Activated CD4-positive, alpha-beta T cell treated with anti-CD3 and anti-CD28 coated beads for 1 hour (primary cell): ENCODE measurements around the gene DDX21.
"Not testable (repeated sequence)": the region's sequence is repeated elsewhere in the genome, so short reads cannot be mapped to it uniquely, and the experiment has no call there.

Source experiments
- DNase-seq: peaks from one replicate; pipeline ENCODE4 v3.0.0-alpha.2; 2020

Gene DDX21

DNA sequence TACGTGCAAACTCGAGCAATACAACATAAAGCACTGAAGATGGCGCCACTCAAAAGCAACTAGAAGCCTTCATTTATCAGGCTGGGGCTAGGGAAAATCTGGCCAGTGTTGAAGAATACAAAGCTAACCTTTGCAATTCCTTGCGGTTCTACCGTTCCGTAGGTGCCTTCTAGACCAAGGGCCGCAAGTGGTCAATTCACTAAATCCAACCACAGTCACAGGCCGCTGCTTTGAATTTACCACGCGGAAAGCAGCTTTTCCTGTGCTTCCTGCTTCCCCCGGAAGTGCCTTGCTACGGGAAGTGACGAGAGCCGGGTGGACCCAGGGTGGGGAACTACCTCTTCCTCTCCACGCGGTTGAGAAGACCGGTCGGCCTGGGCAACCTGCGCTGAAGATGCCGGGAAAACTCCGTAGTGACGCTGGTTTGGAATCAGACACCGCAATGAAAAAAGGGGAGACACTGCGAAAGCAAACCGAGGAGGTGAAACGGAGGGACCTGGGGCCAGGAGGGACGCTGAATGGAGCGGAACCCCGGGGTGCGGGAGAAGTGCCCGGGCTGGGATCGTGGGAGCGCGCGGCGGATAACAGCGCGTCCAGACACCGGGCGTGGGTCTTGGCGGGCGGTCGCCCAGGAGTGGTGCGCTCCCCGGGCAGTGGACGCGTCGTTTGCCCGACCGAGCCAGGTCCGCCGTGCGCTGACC is at the start of gene DDX21:
Gene DDX21 (plus strand): TSS at position 339 of the 701 bp plus-strand sequence. CDS start 56 bp downstream, at position 395.
- DNase-seq = peak; percentile 83

DNA sequence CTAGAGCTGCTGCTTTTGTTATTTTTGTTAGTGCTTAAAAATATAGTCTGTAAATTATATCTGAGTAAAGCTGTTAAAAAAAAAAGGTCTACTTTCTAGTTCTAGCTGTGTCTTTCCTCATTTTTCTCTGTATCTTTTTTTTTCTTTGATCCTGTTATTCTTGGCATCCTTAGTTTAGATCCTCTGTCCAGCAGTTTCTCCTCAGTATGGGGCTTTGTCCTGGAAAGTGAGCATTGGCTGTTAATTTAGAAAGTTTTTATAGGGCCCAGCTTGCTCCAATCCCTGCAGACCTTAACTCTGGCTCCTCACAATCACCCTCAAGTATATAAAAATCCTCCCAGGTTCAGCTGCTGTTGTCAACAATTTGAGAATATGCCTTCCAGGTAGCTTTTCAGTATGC is 31.4 kb upstream of the DDX21 start:
- DNase-seq = no peak

DNA sequence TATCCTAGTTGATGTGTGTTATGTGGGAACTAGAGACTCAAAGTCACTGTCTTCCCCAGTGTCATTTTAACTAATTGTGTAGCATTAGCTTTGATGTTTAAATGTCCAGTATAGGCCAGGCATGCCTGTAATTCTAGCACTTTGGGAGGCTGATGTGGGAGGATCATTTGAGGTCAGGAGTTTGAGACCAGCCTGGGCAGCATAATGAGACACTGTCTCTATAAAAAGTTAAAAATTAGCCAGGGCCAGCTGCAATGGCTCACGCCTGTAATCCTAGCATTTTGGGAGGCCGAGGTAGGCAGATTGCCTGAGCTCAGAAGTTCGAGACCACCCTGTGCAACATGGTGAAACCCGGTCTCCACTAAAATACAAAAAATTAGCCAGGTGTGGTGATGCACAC is 30.5 kb upstream of the DDX21 start:
- no peak for DNase-seq

DNA sequence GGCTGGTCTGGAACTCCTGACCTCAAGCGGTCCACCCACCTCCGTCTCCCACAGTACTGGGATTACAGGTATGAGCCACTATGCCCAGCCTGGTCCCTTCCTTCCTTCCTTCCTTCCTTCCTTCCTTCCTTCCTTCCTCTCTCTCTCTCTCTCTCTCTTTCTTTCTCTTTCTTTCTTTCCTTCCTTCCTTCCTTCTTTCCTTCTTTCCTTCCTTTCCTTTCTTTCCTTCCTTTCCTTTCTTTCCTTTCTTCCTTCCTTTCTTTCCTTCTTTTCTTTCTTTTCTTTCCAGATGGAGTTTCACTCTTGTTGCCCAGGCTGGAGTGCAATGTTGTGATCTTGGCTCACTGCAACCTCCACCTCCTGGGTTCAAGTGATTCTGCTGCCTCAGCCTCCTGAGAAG is 26.8 kb upstream of the DDX21 start:
- not testable (repeated sequence) for DNase-seq

DNA sequence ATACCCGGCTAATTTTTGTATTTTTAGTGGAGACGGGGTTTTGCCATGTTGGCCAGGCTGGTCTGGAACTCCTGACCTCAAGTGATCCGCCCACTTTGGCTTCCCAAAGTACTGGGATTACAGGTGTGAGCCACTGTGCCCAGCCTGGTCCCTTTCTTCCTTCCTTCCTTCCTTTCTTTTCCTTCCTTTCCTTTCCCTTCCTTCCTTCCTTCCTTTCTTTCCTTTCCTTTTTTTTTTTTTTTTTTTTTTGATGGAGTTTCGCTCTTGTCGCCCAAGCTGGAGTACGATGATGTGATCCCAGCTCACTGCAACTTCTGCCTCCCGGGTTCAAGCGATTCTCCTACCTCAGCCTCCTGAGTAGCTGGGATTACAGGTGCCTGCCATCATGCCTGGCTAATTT is 26.1 kb upstream of the DDX21 start:
- not testable (repeated sequence) for DNase-seq

DNA sequence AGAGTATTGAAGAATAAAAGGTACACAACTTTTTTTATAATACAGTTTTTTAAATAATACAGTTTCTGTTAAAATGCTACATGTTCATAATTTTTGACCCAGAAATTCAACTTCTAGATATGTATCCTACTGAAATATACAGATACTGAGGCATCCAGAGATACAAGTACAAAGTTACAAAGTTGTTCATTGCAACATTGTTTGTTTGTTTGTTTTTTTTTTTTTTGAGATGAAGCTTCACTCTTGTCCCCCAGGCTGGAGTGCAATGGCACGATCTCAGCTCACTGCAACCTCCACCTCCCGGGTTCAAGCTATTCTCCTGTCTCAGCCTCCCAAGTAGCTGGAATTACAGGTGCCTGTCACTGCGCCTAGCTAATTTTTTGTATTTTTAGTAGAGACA is 23.1 kb upstream of the DDX21 start:
- DNase-seq = not testable (repeated sequence)

DNA sequence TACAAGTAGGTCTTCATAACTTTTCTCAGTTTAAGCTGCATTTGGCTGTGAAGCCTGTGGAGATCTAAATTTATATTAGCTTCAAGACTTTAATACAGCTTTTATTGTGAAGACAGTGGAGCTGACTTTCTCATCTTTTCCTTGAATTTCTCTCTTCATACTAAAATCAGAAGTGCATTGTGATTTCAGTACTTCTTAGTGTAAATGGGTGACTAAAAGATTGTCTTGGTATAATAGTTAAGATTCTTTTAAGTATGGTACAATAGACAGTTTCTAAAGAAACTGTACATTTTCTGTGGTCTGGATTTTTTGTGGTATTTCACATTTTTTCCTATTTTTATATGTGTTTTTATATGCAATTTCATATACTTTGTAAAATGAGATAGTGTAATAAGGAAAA is 21.0 kb upstream of the DDX21 start:
- no peak for DNase-seq

DNA sequence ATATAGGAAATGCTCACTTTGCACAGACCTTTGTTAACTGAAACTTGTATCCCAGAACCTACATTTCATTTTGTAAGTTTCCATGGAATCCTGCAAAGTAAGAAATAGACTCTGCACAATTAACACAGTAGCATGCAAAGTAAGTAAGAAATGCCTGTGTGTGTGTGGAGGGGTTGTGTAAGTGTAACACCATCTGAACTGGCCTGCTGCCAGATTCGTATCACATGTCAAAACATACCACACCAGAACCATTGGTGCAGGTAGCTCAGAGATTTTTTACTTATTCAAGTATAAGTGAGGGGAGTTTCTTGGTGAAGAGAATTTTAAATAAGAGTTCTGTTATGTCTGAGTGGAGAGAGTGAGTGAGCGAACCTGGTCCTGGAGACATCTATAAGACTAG is 17.9 kb upstream of the DDX21 start:
- DNase-seq = no peak

DNA sequence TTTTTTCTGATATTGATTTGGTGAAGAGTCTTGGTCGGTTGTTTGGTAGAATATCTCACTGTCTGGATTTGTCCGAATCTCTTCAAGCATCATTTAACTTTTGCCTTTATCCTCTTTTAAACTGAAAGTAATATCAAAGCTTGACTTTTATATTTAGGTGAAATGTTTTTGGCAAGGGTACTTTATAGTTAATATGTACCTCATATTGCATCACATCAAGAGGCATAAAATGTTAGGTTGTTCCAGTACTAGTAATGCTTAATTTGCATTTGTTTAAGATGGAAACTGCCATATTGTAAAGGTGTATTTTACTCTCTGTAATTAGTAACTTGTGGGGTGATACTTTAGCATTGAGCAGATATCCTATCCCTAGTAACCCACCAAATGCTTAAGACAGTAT is 17.1 kb upstream of the DDX21 start:
- no peak for DNase-seq

DNA sequence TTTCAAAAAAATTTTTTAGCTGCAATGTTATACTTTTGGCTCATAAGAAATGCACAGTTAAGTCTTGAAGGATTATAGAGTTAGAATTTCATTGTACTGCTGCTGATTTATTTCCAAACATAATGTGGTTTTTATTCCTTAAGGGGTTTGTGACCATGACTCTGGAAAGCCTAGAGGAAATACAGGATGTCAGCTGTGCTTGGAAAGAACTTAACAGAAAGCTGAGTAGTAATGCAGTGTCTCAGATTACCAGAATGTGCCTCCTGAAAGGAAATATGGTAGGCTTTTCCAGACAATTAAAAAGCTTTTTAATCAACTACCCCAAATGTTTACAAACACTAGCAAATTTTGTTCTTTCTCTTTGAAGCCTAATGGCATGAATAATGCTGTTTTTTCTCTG is 15.1 kb upstream of the DDX21 start:
- DNase-seq = not testable (repeated sequence)

DNA sequence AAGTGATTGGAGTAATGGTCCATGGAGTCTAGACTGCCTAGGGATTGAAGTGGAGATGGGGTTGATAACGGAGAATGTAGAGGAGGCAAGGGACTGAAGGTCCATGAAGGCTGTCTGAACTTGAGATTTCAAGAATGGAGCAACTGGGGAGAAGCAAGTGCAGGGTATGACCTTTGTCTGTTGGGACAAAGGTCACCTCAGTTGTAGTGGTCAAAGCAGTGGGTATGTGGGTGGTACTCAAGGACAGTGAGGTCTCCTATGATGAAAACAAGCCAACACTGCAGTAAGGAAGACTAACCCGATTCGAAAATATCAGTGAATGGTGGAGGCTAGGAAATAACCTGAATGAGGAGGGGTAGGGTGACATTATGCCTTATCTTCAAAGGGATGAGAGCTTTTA is 5.4 kb upstream of the DDX21 start:
- no peak for DNase-seq

DNA sequence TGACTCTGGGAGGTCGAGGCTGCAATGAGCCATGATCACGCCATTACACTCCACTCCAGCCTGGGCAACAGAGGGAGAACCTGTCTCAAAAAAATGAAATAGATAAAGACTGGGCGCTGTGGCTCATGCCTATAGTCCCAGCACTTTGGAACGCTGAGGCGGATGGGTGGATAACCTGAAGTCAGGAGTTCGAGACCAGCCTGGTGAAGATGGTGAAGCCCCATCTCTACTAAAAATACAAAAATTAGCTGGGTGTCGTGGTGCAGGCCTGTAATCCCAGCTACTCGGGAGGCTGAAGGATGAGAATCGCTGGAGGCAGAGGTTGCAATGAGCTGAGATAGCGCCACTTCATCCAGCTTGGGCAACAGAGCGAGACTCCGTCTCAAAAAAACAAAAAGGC is 1.1 kb upstream of the DDX21 start:
- DNase-seq = no peak

DNA sequence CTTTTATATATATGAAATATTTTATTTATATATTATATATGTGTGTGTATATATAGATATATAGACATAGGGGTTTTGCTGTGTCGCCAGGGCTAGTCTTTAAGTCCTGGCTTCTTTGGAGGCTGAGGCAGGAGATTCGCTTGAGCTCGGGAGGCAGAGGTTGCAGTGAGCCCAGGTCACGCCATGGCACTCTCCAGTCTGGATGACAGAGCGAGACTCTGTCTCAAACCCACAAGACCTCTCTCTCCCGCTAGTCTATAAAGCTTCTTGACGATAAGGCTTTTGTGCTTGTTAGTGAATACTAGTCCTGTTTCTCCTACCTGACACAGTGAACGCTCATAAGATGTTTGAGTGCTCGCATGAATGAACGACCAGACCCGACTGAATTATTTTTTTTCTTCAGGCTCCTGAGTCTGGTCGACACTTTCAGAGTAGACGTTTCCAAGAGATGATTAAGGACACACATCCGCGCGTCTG is 577 bp upstream of the DDX21 start:
- DNase-seq = no peak

DNA sequence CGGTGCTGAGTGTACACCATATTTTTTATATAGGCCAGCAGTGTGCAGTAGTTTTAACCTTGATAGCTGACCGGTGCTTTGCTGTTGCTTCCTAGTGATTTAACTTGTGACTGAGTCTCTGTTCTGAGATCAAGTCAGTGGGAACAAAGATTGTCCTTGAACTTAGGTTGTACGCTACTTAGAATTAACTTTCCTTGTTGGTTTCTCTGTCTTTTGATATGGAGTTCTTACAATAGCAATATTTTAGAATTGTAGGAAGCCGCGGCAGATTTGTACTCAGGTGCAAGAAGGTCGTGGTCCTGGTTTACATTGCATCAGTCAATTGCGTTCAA is 1.3 kb downstream of the DDX21 start:
- DNase-seq = no peak

DNA sequence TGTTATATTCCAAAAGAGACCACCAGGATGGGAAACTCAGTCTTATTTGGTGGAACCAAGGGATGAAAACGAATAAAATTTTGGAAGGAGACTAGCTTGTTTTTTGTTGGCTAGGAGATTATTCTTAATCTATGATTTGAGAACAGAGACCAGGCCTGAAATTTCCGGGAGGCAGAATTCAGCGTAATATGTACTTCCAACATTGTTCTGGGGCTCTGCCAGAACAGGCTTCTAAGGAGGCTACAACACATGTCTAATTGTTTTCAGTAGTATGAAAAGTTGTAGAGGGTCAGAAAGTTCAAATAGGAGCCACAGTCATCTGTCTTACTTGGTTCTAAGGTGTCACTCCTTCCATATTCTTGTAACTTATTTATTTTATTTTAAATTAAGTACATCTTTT is 1.7 kb downstream of the DDX21 start:
- DNase-seq = no peak

DNA sequence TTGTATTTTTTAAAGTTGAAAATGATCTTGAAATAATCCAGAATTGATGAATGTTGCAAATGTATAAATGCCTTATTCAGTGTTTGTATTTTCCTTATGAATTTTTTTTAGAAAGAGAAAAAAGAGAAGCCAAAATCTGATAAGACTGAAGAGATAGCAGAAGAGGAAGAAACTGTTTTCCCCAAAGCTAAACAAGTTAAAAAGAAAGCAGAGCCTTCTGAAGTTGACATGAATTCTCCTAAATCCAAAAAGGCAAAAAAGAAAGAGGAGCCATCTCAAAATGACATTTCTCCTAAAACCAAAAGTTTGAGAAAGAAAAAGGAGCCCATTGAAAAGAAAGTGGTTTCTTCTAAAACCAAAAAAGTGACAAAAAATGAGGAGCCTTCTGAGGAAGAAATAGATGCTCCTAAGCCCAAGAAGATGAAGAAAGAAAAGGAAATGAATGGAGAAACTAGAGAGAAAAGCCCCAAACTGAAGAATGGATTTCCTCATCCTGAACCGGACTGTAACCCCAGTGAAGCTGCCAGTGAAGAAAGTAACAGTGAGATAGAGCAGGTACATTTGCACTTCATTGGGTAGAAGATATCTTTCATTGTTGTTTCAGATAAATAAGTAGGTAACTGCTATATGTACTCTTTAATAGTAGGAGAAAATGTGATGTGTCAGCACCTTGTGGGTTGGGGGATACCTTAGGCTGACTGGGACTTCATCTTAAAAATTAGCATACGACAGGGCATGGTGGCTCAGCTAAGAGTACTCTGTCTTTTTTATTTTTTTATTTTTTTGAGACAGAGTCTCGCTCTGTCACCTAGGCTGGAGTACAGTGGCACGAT is 3.9 kb downstream of the DDX21 start:
- no peak for DNase-seq

DNA sequence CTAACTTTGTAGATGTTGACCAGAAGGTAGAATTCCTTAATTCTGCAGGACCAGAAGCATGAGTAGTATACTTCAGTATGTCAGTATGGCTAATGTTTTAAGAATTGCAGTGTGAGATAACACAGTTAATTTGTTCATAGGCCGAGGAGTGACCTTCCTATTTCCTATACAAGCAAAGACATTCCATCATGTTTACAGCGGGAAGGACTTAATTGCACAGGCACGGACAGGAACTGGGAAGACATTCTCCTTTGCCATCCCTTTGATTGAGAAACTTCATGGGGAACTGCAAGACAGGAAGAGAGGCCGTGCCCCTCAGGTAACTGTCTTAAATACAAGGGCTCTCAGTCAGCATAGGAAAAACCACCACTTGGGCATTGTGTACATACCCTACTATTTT is 7.2 kb downstream of the DDX21 start:
- no peak for DNase-seq

DNA sequence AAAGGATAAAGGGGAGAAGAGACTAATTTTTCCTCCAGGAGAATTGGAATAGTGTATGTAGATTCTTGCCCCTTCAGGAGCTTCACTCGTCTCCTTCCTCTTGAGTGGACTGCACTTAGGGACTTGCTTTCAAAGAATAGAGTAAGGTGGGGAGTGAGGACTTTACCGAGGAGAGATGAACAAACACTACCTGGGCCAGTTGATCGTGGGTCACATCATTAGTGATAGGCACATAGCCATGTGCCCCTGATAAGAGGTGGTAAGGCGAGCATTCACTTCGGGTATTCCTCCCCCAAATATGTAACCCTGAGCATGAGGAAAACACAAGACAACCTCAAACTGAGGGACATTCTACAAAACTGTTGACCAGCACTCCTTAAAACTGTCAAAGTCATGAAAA is 18.0 kb downstream of the DDX21 start:
- DNase-seq = no peak

DNA sequence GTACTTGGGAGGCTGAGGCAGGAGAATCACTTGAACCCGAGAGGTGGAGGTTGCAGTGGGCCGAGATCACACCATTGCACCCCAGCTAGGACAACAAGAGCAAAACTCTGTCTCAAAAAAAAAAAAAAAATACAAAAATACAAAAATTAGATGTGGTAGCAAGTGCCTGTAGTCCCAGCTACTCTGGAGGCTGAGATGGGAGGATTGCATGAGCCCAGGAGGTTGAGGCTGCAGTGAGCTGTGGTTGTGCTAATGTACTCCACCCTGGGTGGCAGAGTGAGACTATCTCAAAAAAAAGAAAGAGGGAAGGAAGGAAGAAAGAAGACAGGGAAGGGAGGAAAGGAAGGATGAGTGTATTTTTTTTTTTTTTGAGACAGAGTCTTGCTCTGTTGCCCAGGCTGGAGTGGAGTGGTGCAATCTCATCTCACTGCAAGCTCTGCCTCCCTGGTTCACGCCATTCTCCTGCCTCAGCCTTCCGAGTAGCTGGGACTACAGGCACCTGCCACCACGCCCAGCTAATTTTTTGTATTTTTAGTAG is 20.0 kb downstream of the DDX21 start:
- DNase-seq = not testable (repeated sequence)

DNA sequence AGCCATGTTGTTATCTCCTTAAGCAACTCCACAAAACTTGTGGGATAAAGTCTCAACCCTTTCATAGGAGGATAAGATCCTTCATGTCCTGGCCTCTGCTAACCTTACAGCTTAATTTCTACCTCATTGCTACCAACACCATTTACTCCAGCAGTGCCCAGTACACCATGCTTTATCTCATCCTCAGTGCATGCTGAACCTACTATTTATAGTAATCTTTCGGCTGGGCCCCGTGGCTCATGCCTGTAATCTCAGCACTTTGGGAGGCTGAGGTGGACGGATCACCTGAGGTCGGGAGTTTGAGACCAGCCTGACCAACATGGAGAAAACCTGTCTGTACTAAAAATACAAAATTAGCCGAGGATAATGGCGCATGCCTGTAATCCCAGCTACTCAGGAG is 23.8 kb downstream of the DDX21 start:
- DNase-seq = not testable (repeated sequence)

DNA sequence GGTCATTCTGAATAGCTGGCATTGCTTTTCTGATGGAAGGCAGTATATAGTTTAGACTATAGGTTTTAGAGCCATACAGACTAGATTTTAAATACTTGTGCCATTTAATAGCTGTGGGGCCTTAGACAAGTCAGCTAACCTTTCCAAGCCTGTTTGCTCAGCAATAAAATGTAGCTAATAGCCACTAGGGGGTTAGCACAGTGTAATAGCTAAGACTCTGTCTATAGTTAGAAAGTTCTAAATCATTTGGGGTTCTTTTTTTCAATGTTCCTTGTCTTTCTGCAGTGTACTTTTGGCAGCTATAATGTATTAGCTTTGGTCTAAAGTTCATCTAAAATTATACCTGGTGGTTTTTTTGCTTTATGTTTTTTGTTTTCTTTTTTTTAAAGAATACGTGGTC is 25.1 kb downstream of the DDX21 start:
- no peak for DNase-seq

DNA sequence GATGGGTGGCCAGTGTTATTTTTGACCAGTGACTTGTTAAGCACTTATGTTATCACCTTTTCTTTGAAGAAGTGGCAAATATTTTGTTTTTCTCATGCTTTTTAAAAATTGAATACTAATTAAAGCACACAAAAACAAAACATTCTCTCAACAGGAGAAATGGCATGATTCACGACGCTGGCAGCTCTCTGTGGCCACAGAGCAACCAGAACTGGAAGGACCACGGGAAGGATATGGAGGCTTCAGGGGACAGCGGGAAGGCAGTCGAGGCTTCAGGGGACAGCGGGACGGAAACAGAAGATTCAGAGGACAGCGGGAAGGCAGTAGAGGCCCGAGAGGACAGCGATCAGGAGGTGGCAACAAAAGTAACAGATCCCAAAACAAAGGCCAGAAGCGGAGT is 26.4 kb downstream of the DDX21 start:
- no peak for DNase-seq

DNA sequence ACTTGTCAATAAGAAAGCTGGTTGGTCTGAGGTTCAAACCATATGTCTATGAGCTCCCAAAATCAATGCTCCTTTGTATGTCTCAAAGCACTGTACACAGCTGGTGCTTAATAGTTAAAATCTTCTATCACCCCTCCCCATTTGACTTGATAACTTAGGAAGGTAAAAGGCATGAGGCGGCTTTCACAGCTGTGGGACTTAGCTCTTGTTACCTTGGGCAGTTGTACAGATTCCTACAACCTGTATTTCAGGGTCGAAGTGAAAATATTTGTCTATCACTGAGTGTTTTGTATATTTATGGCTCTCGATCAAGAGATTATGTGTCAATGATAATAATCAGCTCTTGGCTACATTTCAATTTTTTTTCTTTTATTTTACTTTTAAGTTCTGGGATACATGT is 31.6 kb downstream of the DDX21 start:
- no peak for DNase-seq
